Measurements from ENCODE around the gene IL1RAPL2. TPM values are rescaled to one million over a fixed set of nuclear protein-coding genes. Genes with fewer than 3 reads are reported as not detected.

IL1RAPL2 gene
- total and polyA plus RNA-seq, 11 donors = 0.08 to 0.16 (median 0.10) TPM; not detected in 8

- H3K27me3 ChIP-seq = peaks cover 0 to 50% (median 14%) of the 10 kb centered on the region in 9 donors
- no peaks in the 10 kb centered on the region for H3K36me3 ChIP-seq
- no peak for TF ChIP-seq POLR2A (IDR thresholded peaks at IDR 0.05)
- TF ChIP-seq CTCF (IDR thresholded peaks at IDR 0.05) = no peak
- H3K27ac ChIP-seq = no peak overlapping the region
- intact Hi-C loops (cut with DNase I) = no loop called here
- H3K4me1 ChIP-seq = no peaks in the 10 kb centered on the region
- no peak for ATAC-seq
- 53 to 73% (median 70%) methylated on average over 9 of the region's 9 CpGs for WGBS, 4 donors
- H3K9me3 ChIP-seq = peaks cover 0 to 9% (median 0%) of the 10 kb centered on the region in 12 donors
- no peak overlapping the region for H3K4me3 ChIP-seq
- no peak for DNase-seq
These were observed 1.7 kb upstream of the IL1RAPL2 start for GRCh38 chrX:104564335-104564734.

GRCh38 chrX:104564921-104565703 lies 887 bp upstream of the IL1RAPL2 start:
- Histone ChIP-seq H3K9me3 (peaks cover 0 to 7% (median 0%) of the 10 kb centered on the region in 12 donors), H3K4me3 (no peak overlapping the region), H3K27ac (no peak overlapping the region), H3K36me3 (no peaks in the 10 kb centered on the region), H3K4me1 (no peaks in the 10 kb centered on the region), H3K27me3 (peaks cover 0 to 50% (median 14%) of the 10 kb centered on the region in 9 donors)
- intact Hi-C loops (cut with DNase I) = loop anchor here in 1 of 10 donors (5.0 kb wide), 1 partner anchor 357 kb away; no protein-coding TSS in a partner anchor
- no peak for ATAC-seq
- DNase-seq = no peak
- no peak for TF ChIP-seq POLR2A (IDR thresholded peaks at IDR 0.05)
- no peak for TF ChIP-seq CTCF (IDR thresholded peaks at IDR 0.05)
- 4 to 43% (median 20%) methylated on average over 37 to 39 of the region's 39 CpGs for WGBS, 4 donors

GRCh38 chrX:104566681-104567501 lies 892 bp downstream of the IL1RAPL2 start:
- Histone ChIP-seq H3K9me3 (no peaks in the 10 kb centered on the region), H3K4me1 (no peaks in the 10 kb centered on the region), H3K36me3 (no peaks in the 10 kb centered on the region), H3K27me3 (peaks cover 0 to 55% (median 14%) of the 10 kb centered on the region in 9 donors), H3K4me3 (peak overlapping the region in 9 of 12 donors; percentile 11 to 34 (median 19)), H3K27ac (no peak overlapping the region)
- no peak for ATAC-seq
- TF ChIP-seq POLR2A (IDR thresholded peaks at IDR 0.05) (no peak), CTCF (IDR thresholded peaks at IDR 0.05) (no peak)
- intact Hi-C loops (cut with DNase I) = loop anchor here in 1 of 10 donors (5.0 kb wide), 1 partner anchor 355 kb away; no protein-coding TSS in a partner anchor
- 0 to 45% (median 18%) methylated on average over 9 to 46 of the region's 46 CpGs for WGBS, 4 donors
- DNase-seq = no peak

- WGBS, 4 donors = 4 to 50% (median 27%) methylated on average over 12 to 14 of the region's 14 CpGs
- TF ChIP-seq CTCF (IDR thresholded peaks at IDR 0.05) = no peak
- no peak for TF ChIP-seq POLR2A (IDR thresholded peaks at IDR 0.05)
- Histone ChIP-seq H3K27ac (no peak overlapping the region), H3K9me3 (no peaks in the 10 kb centered on the region), H3K36me3 (no peaks in the 10 kb centered on the region), H3K27me3 (peaks cover 0 to 55% (median 14%) of the 10 kb centered on the region in 9 donors), H3K4me3 (peak overlapping the region in 4 of 12 donors; percentile 12 to 34 (median 25)), H3K4me1 (no peaks in the 10 kb centered on the region)
- no peak for DNase-seq
- ATAC-seq = no peak
- intact Hi-C loops (cut with DNase I) = loop anchor here in 1 of 10 donors (5.0 kb wide), 1 partner anchor 355 kb away; no protein-coding TSS in a partner anchor
These were observed 1.5 kb downstream of the IL1RAPL2 start for GRCh38 chrX:104567506-104567905.

Data from heart left ventricle (tissue), 16 donors.